PC-9 (cell line): ENCODE results near the gene UNC119B.

Experiments
- EZH2 ChIP-seq: fragments of 200-600 bp; sonication (generic); IDR thresholded peaks from 2 replicates; pipeline ENCODE4 v1.8.0; 2017; ENCODE audit warnings: antibody characterized with exemption, low read depth
- TF ChIP-seq, protein P1 (sequence below): fragments of 200-600 bp; sonication (generic); conservative IDR thresholded peaks from 2 replicates; pipeline ENCODE4 v1.6.1; 2017; ENCODE audit warnings: mixed run types, antibody characterized with exemption, mild to moderate bottlenecking, moderate library complexity

DNA sequence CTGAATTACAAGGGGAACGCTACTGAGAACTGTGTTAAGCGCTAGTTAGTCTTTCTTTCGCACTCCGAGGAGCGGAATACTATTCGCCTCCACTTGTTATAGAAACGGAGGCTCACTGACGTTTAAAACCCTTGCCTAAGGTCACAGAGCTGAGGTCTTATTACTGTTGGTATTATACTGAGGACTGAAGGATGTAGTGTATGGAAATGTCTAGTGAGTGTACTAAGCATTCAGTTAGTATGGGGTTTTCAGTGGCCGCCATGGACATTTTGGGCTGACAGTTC, 16.2 kb downstream of the UNC119B start:
- TF ChIP-seq, protein P1, sequence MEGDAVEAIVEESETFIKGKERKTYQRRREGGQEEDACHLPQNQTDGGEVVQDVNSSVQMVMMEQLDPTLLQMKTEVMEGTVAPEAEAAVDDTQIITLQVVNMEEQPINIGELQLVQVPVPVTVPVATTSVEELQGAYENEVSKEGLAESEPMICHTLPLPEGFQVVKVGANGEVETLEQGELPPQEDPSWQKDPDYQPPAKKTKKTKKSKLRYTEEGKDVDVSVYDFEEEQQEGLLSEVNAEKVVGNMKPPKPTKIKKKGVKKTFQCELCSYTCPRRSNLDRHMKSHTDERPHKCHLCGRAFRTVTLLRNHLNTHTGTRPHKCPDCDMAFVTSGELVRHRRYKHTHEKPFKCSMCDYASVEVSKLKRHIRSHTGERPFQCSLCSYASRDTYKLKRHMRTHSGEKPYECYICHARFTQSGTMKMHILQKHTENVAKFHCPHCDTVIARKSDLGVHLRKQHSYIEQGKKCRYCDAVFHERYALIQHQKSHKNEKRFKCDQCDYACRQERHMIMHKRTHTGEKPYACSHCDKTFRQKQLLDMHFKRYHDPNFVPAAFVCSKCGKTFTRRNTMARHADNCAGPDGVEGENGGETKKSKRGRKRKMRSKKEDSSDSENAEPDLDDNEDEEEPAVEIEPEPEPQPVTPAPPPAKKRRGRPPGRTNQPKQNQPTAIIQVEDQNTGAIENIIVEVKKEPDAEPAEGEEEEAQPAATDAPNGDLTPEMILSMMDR: no peak
- TF ChIP-seq EZH2: no peak
